ENCODE measurements around the gene ABTB2.

Gene ABTB2

DNA sequence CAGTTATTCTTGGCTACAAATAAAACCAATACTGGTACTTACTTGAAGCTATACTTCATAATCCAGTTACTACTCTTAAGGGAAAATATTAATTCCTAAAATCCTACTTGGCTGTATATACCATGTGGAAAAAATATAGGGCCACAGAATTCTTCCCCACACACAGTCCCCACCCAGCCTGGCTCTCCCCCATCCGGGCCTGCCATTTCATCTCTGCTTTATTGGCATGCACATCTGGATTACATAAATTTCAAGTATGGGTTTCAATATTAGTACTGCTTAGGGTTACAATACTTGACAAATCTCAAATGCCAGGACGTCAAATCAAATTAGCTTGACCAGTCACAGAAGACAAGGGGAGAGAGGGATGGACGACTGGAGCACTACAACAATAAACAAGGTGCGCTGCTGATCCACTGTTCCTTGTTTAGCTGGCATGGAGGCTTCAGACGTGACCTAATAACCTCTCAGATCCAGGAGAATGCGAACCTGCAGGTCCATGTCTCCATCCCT, 81.4 kb downstream of the ABTB2 start:
- no peak for DNase-seq
- in situ Hi-C loops (cut with HindIII; ENCODE audit: low pct_ligation_motif_present, low pct_unique_long_range_greater_than_20kb, low sequenced_read_pairs) = no loop called here

DNA sequence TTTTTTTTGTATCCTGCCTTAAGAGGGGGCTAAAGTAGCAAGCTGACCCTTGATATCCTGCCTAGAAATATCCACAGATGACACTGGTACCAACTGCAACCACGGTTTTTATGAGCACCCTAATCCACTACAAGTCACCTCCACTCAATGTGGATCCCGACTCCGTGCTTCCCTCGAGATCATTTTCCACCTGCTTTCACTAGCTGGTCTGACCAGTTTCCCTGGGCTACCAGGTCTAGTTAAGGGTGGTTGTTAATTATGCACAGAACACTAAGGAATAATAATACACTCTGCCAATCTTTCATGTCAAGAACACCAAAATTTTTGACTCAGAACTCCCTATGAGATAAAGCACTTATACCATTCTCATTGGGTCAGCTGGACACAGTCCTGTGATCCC, 82.3 kb downstream of the ABTB2 start:
- in situ Hi-C loops (cut with HindIII; ENCODE audit: low pct_ligation_motif_present, low pct_unique_long_range_greater_than_20kb, low sequenced_read_pairs) = no loop called here
- no peak for DNase-seq

DNA sequence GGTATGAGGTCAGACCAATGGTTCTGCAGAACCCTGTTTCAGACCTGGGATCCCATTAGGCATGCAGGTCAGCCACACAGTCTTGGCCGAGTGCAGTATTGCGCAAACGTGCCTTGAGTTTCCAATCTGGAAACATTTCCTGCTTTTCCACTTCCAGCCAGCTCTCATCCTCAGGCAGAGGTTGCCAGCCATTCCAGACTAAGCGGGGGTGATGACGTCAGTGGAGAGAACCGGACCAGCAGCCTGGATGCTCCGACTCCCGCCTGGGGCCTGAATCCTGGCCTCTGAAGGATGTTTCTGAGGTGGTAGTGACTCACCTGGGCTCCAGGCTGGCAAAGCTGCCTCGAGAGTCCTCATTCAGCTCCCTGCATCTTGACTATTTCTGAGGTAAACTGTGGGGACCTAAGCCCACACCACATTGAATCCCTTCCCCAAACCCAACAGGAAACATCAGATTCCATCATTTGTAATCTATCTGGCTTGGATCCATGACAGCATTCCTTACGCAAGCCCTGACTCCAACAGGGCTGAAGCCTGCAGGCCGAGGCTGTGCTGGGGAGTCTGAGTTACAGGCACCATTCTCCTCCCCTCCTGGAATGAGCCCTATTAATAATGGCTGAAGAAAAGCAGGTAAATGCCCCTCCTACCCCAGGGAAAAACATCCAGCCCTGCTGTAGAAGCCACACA, 83.0 kb downstream of the ABTB2 start:
- DNase-seq = peak; percentile 89
- in situ Hi-C loops (cut with HindIII; ENCODE audit: low pct_ligation_motif_present, low pct_unique_long_range_greater_than_20kb, low sequenced_read_pairs) = no loop called here

DNA sequence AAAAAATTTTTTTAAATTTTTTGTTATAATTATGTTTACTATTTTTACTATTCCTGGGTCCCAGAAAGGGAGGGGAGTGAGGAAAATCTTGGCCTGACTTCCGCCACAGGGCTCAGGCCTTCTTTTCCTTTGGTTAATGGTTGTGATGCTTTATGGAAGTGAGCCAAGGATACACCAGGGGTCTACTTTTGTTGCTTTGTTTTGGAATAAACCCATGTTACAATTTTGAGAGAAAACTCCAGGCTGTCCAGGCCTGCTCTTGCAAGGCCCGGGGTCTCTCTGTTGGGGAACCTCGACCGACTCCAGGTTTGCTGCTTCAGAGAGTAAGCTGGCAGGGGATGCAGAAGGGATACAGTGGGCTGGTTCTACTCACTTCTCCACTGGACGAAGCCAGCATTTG, 84.7 kb downstream of the ABTB2 start:
- in situ Hi-C loops (cut with HindIII; ENCODE audit: low pct_ligation_motif_present, low pct_unique_long_range_greater_than_20kb, low sequenced_read_pairs) = no loop called here
- no peak for DNase-seq

DNA sequence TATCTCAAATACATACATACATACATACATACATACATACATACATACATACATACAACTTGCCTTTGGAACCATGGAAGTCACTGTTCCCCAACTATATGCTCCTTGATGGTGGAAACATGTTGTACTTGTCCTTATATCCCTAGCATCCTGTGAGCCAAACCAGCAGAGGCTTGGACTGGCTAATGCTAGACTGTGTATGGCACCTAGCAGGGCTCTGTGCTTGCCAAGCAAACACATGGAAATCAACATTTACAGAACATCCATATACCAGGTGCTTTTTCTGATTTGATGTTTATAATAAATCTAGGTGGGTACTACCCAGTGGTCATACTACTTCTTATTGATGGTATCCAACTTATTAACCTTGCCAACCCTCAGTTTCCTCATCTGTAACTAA, 86.1 kb downstream of the ABTB2 start:
- in situ Hi-C loops (cut with HindIII; ENCODE audit: low pct_ligation_motif_present, low pct_unique_long_range_greater_than_20kb, low sequenced_read_pairs) = no loop called here

DNA sequence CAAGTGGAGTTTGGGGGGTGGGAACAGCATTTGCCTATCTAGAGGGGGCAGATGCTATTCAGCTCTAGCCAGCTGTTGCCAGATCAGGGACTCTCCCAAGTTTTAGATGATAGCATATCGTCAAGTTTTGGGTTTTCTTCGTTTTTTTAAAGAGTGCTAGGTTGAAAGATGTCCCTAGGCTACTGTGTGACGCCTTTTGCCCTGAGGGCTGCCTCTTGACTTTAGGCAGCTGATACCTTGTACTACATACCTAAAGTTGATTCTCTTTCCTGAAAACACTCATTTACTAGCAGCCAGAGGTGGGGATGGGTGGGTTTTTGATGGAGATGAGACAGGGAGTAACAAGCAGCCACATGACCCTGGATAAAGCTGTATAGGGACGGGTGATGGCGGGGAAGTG, 87.1 kb downstream of the ABTB2 start:
- no peak for DNase-seq
- in situ Hi-C loops (cut with HindIII; ENCODE audit: low pct_ligation_motif_present, low pct_unique_long_range_greater_than_20kb, low sequenced_read_pairs) = no loop called here

More for the DNA sequence above, 86.1 kb downstream of the ABTB2 start:
- DNase-seq = no peak

DNA sequence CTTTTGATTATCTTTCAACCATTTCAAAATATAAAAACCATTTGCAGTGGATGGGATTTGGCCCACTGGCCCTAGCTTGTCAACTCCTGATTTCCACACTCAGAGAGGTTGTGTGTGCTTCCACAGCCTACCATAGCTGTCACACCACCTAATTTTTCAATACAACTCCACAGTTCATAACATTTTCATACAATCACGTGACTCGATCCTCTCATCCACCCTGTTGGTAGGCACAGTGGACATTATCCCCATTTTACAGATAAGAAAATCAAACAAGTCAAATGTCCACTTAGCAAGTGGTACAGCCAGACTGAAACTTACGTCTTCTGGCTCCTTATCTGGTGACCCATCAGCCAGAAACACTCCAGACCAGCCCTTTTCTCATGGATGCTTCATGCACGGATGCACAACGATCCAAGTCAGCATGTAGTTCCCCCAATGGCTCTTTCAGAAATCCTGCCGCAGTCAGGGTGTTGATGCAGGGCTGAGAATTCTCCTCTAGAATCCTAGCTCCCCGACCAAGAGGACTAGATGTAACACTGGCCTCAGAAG, 88.0 kb downstream of the ABTB2 start:
- in situ Hi-C loops (cut with HindIII; ENCODE audit: low pct_ligation_motif_present, low pct_unique_long_range_greater_than_20kb, low sequenced_read_pairs) = no loop called here

DNA sequence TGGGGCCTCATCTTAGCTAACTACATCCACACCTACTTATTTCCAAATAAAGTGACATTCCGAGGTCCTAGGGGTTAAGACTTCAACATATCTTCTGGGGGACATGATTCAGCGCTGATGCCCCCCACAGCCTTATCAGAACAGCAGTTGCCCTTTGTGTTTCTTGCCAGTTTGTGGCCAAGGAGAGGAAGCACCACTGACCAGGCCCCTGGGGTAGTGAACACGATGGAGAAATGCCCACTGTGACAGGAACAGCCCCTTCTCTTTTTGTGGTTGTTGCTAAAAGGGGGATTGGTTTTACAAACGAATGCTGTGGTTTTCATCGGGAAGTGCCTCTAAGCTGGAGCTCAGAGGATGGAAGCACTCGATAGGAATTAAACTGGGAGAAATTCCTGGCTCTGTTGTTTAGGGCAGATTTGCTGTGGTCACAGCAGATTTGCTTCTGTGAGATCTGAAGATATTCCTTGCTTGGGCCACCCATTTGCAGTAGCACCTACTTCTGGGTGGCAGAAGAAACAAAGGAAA, 88.8 kb downstream of the ABTB2 start:
- DNase-seq = no peak

More for the DNA sequence above, 88.0 kb downstream of the ABTB2 start:
- no peak for DNase-seq

DNA sequence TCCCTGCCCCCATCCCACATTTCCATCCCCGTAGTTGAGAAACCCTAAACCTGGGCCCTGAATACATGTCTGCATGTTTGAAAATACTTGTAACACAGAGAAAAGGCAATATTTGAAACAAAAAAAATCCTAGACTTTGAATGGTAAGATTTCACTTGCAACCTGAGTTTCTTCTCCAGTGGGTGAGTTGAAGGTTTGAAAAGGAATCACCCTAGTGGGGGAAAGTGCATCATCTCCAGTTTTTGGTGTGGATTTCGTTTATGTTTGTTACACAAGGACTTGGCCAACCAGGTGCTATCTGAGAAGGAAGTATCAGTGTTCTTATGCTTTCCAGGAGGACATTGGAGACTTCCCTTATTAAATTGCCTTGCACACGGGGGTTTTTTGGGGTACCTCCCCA, 90.4 kb downstream of the ABTB2 start:
- in situ Hi-C loops (cut with HindIII; ENCODE audit: low pct_ligation_motif_present, low pct_unique_long_range_greater_than_20kb, low sequenced_read_pairs) = no loop called here
- no peak for DNase-seq

More for the DNA sequence above, 88.8 kb downstream of the ABTB2 start:
- in situ Hi-C loops (cut with HindIII; ENCODE audit: low pct_ligation_motif_present, low pct_unique_long_range_greater_than_20kb, low sequenced_read_pairs) = no loop called here

DNA sequence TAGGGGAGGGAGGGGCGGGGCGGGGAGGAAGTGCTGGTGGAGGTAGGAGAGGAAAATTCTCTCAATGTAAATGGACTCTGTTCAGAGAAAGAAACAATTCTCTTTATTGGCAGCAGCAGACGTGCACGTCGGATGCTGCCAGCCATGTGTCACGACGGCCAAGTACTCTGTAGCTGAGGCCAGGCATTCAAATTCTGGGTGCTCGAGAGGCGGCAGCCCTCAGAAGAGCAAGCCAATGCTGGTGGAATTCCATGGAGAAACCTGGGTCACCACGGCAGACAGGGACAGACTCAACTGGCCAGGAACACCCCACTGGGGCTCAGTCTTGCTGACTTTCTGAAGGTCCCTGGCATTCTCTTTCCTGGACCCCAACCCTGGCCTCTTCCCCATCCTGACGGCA, 90.8 kb downstream of the ABTB2 start:
- in situ Hi-C loops (cut with HindIII; ENCODE audit: low pct_ligation_motif_present, low pct_unique_long_range_greater_than_20kb, low sequenced_read_pairs) = no loop called here
- no peak for DNase-seq

DNA sequence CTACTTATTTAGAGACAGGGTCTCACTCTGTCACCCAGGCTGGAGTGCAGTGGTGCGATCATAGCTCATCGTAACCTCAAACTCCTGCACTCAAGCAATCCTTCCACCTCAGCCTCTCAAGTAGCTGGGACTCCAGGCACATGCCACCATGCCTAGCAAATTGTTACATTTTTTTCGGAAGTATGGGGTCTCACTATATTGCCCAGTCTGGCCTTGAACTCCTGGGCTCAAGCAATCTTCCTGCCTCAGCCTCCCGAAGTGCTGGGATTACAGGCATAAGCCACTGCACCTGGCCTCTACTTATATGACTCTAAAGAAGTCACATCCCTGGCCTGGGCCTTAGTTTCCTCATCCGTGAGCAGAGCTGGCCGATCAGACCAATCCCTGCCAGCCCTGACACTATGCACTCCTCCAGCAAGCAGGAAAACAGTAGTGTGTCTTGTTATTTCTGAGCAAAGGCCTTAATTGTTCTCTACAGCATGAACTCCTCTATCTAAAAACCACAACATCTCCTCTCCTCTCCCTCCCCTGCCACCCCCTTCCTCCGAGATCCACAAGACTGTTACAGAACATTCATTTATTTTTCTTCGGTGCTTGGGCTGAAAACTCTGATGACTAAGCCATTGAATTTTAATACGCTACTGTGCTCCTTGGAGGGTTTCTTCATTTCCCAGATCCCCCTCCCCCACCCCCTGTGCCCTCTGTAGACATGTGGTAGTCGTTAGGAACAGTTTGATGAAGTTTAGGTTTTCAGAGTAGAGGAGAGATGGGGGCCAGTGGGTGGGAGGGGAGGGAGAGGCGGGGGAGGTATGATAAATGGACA, 91.5 kb downstream of the ABTB2 start:
- in situ Hi-C loops (cut with HindIII; ENCODE audit: low pct_ligation_motif_present, low pct_unique_long_range_greater_than_20kb, low sequenced_read_pairs) = no loop called here
- DNase-seq = peak; percentile 75

DNA sequence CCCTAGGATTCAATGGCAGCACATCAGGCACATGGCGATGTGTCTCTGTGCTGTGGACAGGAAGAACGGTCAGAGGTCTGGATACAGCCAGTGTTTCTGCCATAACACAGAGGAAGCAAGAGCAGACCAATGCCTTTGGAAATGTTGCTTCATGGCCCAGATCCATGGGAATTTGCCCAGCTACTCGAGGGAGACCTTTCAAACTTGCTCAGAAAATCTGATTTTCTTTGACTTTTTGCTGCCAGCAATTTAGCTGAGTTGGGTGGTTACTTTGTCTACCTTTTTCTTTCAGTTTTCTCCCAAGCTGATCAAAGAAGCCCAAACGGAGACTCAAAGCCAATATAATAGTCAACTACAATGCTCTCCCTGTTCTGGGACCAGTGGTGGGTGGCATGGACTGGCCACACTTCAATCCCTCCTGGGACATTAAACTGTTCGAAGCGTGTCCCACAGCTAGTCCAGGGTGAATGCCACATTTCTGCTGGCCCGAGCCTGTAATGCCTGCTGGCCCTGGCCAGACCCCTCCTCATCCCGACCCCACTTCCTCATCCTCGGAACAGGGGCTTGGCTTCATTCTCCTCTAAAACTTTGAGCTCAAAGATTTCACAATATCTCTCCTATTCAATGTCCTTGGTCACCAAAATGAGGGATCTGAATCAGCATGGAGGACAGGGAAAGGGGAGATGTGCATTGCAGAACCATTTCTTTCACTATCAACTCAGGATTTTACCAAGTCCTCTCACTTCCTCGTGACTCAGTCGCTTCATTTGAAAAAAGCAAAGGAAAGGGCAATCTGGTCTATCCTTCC, 93.3 kb downstream of the ABTB2 start:
- no peak for DNase-seq
- in situ Hi-C loops (cut with HindIII; ENCODE audit: low pct_ligation_motif_present, low pct_unique_long_range_greater_than_20kb, low sequenced_read_pairs) = no loop called here

DNA sequence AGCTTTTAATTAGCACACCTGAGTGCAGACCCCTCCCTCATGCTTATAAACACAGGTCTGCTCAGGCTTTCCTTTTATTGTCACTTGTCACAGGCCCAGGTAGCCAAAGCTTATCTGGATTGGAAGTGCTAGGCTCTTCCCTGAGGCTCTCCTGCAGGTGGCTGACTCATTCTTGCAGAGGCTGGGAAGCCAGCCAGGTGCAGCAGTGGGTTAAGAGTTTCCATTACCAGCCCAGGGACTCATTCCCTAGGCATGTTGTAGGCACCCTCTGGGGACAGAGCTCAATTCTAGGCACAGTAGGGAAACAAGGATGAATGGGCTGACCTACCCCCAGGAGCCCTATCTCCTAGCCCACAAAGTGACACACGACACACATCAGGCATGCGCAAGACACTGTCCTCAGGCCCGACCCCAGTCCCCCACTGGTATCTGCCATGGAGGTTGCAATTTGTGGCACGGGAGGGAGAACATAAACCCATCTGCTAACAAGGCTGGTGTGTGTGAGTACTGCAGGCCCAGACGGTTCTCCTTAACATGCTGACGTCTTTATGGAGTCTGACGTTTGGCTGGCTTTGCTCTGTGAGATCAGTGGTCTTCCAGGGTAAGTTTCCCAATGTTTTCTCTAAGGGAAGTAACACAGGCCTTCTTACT, 94.2 kb downstream of the ABTB2 start:
- peak; percentile 89 for DNase-seq
- in situ Hi-C loops (cut with HindIII; ENCODE audit: low pct_ligation_motif_present, low pct_unique_long_range_greater_than_20kb, low sequenced_read_pairs) = no loop called here

DNA sequence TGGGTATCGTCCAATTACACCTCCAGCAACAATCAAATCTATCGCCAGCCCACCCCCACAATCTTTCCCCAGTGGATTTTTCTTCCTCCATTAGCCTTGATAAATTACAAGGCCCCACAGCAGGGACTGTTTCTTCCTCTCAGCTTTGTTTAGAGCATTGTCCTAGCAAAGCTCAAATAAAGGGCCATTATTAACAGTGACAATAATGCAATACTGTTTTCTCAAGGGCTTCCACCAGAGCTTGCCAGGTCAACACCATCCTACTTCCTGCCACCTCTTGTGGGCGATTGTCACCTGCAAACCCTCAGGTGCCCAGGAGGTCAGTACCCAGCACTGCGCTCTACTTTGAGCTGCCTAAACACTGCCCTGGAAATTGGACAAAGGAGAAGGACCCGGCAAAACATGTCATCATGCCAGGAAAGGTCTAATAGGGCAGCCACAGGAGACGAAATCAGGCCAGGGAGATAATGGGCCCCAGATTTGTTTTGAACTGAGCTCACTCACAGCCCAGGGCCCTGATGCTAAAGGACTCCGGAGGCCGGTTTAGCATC, 95.2 kb downstream of the ABTB2 start:
- no peak for DNase-seq
- in situ Hi-C loops (cut with HindIII; ENCODE audit: low pct_ligation_motif_present, low pct_unique_long_range_greater_than_20kb, low sequenced_read_pairs) = no loop called here

DNA sequence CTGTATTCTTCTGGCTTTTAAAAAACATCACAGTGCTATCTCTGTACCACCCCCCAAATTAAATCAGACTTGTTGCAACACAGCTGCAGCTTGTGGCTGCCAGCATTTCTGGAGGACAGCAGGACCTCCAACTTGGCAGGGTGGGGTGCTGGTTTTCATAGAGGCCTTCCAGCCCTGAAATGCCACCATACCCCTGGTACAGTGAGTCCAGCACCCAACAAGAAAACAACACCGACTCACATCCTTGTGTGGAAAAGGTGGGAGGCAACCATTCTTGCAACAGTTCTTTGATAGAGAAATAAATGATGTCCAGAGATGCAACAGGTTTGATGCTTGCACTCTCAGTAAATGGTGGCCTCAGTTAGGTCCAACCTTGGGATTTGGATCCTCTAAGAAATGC, 96.0 kb downstream of the ABTB2 start:
- in situ Hi-C loops (cut with HindIII; ENCODE audit: low pct_ligation_motif_present, low pct_unique_long_range_greater_than_20kb, low sequenced_read_pairs) = no loop called here
- no peak for DNase-seq

DNA sequence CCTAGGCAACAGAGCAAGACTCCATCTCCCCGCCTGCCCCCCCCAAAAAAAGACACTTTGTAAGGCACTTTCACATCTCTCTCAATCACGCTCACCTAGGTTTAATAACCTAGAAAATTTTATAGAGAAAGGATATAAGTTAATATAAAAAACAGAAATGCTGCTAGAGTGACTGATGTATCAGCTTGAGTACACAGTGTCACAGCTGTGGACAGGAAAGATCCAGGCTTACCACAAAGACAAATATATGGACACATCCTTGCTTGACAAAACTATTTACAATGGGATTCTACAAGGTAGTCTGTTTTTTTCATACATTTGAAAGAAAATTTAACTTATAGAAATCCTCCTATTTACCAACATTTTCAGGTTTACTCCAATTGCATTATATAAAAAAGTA, 96.7 kb downstream of the ABTB2 start:
- no peak for DNase-seq
- in situ Hi-C loops (cut with HindIII; ENCODE audit: low pct_ligation_motif_present, low pct_unique_long_range_greater_than_20kb, low sequenced_read_pairs) = no loop called here

DNA sequence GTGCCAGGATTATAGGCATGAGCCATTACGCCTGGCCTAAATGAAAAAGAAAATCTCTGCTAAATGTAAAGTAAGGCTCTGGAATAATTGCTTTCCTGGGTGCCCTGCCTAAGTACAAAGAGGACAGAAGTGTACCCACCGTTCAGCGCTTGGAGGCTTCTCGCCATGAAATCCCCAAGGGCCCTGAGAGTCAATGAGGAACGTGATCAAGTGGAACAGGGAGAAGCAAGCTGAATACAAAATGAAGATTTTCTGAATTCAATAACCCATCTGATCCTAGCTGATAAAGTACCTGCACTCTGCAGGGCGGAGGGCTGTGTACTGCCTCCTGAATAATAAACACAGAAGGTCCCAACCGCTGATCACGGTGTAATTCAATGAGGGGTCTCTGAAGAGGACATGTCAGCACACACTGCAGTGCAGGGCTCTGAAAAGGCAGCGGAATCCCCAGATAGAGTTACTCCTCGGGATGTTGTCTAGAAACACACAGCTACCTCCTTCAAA, 97.7 kb downstream of the ABTB2 start:
- no peak for DNase-seq
- in situ Hi-C loops (cut with HindIII; ENCODE audit: low pct_ligation_motif_present, low pct_unique_long_range_greater_than_20kb, low sequenced_read_pairs) = no loop called here

DNA sequence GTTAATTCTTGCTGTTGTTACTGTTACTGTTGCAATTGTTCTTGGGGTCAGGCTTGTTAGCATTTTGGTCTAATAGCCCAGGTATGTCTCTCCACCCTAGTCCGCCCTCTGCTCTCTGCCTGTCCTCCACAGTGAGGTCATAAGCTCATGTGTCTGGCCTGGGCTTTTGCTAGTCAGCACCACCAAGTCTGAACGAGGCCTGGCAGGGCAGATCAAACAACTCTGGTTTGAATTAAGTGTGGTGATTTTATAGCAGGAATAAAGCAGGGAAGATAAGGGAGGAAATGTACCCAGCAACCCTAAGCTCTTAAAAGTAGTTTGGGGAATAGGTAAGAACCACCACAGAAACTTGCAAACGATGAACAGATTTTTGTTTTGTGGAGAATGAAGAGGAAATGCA, 98.7 kb downstream of the ABTB2 start:
- no peak for DNase-seq
- in situ Hi-C loops (cut with HindIII; ENCODE audit: low pct_ligation_motif_present, low pct_unique_long_range_greater_than_20kb, low sequenced_read_pairs) = no loop called here
